Prostate gland (tissue), 2 donors: ENCODE results near the gene GABBR2.

Experiments used
- POLR2A ChIP-seq: fragments of 450-650 bp; IDR thresholded peaks from one replicate; pipeline ENCODE4 v1.6.1; 2016; ENCODE audit warnings: antibody characterized with exemption, mild to moderate bottlenecking
- POLR2AphosphoS5 ChIP-seq: sonication (generic); formaldehyde crosslinking; IDR thresholded peaks from one replicate; pipeline ENCODE4 v1.6.1; 2017; ENCODE audit warnings: antibody characterized with exemption
- TF ChIP-seq, protein P1 (sequence below), 4 experiments: fragments of 200-600 bp in 2 of 4; fragments of 450-650 bp in 2 of 4; sonication (generic) in 2 of 4; IDR thresholded peaks; 1 replicate in 3 of 4; 2 replicates in 1 of 4; pipeline ENCODE4 v1.5.1; 2016 to 2019; ENCODE audit warnings: antibody characterized with exemption in 4 of 4, mild to moderate bottlenecking in 2 of 4, moderate library complexity in 2 of 4

DNA sequence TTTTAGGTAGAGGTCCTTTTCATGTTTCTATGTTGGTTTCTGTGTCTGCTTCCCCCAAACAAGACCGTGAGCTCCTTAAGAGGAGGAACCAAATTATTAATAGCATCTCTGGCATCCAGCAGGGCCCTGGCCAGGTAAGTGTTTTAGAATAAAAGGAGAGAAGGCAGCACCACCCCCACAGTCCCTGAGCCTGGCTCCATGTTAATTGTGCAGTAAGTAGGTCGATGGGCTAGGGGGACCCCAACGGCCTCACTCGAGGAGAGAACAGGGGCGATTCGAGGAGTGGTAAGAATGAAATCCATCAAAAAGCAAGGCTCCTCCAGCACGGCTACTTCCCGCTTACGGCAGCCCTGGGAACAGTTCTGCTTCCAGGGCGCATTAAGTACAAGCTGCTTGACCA is 67.0 kb downstream of the GABBR2 start:
- no peak for TF ChIP-seq POLR2A
- TF ChIP-seq, protein P1, sequence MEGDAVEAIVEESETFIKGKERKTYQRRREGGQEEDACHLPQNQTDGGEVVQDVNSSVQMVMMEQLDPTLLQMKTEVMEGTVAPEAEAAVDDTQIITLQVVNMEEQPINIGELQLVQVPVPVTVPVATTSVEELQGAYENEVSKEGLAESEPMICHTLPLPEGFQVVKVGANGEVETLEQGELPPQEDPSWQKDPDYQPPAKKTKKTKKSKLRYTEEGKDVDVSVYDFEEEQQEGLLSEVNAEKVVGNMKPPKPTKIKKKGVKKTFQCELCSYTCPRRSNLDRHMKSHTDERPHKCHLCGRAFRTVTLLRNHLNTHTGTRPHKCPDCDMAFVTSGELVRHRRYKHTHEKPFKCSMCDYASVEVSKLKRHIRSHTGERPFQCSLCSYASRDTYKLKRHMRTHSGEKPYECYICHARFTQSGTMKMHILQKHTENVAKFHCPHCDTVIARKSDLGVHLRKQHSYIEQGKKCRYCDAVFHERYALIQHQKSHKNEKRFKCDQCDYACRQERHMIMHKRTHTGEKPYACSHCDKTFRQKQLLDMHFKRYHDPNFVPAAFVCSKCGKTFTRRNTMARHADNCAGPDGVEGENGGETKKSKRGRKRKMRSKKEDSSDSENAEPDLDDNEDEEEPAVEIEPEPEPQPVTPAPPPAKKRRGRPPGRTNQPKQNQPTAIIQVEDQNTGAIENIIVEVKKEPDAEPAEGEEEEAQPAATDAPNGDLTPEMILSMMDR (IDR thresholded peaks at IDR 0.05): no peak
- TF ChIP-seq POLR2AphosphoS5: no peak
